NCI-H446 treated with DMSO at 0.1 percent for 48 hours (cell line): ENCODE data around the gene TBX4.
"Not testable (repeated sequence)": the region's sequence is repeated elsewhere in the genome, so short reads cannot be mapped to it uniquely, and the experiment has no call there.

Source experiments
- DNase-seq: peaks from one replicate; lab custom pipeline; 2025; lab: John Stamatoyannopoulos, UW

The TBX4 gene

DNA sequence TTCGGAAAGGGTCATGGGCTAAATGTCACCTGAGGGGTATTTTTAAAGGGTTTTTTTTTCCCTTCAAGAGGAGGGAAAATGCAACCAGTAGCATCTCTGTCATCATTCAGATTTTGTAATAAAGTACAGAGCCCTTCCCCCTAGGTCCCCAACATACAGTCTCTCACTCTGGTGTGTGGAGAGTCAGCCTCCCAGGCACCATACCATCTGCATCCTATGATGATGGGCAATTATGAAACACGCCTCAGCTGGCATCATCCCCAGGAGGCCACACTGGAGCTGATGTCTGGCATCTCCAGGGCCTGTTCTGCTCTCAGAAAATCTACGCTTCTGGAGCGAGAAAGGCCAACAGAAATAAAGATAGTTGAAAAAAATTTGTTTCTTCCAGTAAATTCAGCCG, 32.0 kb downstream of the TBX4 start:
- peak; percentile 78 for DNase-seq

DNA sequence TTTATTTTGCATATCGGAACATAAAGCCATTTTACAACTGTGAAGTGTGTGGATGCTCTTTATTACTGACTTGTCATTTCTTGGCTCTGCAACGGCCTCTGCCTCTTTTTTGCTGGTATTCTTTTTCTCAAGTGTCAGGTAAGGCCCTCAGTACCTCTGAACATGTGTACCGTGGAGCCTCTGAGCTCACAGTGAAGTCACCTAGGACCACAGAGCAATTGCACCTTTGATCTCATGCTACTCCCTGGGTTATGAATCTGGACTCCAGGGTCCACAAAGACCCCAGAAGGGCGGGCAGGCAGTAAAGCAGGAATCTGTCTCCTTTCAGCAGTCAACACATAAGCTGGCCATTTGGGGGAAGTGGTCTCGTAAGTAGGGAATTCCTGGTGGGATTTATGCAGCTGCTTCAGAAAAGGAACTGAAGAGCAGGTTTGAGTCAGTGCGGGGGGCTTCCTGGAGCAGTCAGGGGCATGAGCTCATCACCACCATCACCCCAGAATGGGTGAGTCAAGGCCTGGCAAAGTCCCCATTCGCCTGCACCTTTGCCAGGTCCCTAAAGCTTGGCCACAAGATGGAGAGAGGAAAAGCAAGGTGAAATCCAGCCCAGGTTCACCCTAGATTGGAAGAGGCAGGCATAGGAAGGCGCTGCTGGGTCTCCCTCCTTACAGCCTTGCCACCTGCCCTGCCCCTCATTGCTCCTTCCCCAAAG, 33.0 kb downstream of the TBX4 start:
- no peak for DNase-seq

DNA sequence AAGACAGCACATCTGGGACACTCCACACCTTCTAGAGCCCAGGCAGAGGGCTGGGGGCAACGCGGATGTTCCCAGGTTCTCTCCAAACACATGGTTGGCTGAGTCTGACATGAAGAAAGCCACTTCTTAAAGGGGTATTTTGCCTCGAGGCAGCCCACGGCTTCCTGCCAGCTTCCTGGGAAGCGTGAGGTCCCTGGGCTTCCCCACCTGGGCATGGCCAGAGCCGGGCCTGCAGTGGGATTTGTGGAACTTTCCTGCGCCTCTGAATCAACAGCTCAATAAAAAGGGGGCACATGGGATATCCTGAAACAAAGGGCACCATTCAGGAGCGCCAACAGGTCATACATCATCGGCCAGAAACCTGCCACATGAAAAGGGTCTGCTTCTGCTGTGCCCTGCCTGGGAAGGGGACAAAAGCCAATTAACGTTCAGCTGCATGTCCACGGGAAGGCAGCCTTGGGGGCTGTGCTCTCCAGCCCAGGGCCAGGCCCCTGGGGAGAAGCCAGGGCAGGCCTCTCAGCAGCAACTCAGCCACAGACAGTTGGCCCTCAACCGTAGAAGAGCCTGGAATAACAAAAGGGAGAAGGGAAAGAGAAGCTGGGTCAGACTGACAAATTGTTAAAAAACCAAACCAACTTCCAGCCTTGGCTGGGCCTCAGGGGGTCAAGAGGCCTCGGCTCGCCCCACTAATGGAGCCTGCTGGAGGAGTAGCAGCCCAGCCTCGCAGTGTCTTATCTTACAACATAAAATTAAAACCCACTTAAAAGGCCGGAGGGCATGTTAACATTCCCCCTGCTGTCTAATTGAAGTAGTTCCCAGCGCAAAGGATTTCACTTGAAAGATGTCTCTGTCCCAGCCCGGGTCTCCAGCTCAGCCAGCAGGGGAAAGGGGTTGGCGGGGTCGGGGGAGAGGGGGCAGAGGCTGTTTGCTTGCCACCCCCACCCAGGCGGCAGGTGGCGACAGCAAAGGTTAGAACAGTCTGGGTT, 34.2 kb downstream of the TBX4 start:
- DNase-seq = no peak

DNA sequence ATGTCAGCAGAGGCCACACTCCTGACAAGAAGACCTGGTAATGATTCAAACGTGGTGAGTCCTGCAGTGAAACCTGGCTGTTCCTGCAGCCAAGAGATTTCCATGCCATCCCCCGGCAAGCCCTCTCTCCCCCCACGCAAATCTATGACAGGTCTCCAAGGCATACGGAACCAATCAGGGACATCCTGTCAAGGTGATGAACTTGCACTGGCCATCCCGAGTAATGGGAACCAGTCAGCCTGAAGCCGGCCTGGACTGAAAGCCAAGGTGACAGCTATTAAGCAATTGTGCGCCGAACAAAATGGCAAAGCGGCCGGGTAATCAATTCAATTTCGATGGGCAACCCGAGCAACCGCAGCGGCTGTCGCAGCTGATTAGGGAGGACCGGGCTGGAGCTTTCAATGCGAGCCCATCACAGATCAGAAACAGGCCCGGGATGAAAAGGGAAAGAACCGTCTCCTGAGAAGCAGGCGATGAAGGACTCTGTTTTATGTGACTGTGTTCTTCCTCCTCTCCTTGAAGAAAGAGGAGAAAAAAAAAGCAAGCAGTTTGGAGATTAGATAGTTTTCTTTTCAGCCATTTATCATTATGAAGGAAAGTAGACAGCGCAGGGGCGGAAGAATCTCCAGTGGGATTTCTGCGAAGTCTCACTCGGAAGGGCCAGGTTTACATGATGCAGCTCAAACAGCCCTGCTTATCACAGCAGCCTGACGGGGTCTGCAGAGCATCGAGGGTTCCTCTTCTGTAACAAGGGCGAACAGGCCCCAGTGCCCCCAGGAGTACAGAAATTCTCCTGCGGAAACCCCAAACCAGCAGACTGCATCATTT, 35.2 kb downstream of the TBX4 start:
- DNase-seq = no peak

DNA sequence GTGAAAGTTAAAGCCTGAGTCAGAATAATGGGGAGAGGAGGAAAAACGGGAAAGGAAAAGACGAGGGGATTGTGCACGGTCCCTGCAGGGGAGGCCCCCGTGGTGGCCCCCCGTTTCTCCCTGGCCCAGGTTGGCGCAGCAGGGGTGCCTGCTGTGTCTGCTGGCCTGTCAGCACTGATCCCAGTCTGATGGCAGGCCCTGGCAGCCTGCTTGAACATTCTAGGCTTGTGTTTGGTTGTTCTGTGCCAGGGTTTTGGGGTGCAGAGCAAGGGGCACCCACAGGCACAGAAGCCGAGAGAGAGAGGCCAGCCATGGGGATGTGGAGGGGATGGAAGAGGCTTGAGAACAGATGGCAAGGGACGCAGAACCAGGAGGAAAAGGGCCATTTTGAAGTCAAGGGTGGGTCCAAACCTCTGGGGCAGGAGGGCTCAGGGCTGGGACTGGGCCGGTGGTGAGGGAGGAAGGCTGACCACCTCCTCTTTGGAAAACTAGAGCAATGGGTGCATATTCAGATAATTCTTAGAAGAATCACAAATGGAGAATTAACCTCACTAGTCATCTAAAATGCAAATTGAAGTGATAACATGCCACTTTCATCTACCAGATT, 35.9 kb downstream of the TBX4 start:
- DNase-seq = no peak

DNA sequence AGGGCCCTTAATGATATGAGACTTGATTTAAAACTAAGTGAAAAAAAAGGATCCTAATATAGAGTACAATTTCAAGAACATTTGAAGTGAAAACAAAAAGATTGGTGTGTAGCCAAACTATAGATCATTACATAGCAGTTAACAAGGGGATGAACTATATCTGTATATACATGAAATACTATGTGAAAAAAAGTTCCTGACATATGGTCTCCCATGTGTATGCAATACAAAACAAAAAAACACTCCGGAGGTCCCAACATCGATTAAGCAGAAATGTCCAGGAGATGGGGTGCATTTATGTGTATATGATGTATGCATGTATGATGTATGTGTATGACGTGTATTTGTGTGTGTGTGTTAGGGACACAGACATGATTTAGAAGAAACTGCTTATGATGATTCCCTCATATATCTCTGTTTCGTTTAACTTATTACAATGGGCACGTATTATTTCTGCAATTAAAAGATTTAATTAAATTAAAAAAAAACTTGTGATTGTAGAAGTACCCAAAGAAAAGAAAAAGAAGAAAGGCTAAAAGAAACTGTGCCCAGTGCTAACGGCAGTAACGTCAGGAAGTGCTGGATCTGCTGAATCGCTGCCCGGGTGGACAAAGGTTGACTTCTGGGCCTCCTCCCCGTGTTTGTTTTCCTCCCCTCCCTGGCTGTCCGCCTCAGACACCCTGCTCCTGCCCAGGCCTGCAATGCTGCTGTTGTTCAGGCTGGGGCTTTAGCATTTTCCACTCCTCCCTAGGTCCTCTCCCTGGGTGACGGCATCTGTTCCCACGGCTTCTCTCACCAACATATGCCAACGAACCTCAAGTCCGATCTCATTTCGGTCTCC, 36.9 kb downstream of the TBX4 start:
- peak; percentile 38 for DNase-seq

DNA sequence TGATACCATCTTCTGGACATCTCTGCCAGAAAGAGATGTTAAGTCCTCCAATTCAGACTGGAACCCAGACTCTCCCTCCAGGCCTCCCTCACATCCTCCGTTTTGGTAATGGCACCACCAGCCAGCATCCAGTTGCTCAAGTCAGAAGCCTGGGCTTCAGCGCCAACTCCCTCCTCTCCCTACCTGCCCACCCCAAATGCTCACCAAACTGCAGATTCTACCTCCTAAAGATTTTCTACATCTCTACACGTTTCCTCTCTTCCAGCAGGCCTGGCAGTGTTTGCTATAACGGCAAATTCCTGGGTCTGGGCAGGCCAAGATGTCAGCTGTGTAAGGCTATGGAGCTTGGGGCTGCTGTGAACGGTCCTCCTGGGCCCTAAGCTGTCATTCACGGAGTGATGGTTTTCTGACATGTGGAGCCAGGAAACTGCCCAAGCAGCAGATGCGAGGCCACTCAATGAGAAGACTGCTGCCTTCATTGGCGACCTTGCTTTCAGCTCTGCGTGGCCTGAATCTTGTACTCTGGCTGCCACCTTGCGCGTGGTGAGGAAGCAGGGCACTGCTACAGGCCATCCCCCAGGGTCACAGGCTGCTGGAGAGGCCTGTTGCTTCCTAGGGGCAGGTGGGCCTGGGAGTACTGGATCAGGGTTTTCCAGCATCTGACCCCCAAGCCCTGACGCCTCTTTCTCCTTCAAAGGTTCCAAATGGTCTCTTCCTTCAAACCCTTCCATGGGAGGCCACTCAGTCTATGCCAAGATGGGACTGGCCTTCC, 37.7 kb downstream of the TBX4 start:
- no peak for DNase-seq

DNA sequence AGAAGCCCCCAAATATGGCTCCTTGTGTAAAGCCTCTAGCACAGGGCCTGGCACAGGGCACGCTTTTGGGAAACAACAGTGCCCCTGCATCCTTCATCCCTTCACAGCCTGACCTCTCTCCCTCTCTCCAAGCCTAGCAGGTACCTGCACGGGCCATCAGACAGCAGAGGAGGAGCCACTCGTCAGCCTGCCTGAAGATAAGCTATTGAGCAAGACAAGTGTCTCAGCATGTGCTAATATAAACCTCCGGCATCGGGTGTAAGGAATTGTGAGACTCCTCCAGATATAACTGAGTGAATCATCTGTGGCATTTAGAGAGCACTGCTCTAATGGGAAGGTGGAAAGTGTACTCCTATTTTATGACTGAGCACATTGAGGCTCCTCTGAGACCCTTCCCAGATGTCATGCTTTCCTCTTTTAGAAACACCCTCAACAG, 38.3 kb downstream of the TBX4 start:
- DNase-seq = no peak

DNA sequence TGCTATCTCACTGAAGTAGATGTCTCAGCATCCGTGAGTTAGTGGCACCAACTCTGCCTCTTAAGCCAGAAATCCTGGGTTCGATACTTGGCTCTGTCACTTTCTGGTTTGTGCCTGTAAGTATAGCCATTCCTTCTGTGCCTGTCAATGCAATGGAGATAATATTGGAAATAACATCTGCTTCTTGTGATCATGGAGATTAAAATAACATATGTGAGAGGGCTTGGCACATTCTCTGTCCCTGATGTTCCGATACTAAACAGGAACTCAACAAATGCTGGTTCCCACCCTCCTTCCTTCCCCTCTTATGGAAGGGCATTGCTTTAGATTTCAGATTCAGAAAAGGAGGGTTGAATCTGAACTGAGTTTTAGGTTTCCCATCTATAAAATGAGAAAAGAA, 39.8 kb downstream of the TBX4 start:
- no peak for DNase-seq

DNA sequence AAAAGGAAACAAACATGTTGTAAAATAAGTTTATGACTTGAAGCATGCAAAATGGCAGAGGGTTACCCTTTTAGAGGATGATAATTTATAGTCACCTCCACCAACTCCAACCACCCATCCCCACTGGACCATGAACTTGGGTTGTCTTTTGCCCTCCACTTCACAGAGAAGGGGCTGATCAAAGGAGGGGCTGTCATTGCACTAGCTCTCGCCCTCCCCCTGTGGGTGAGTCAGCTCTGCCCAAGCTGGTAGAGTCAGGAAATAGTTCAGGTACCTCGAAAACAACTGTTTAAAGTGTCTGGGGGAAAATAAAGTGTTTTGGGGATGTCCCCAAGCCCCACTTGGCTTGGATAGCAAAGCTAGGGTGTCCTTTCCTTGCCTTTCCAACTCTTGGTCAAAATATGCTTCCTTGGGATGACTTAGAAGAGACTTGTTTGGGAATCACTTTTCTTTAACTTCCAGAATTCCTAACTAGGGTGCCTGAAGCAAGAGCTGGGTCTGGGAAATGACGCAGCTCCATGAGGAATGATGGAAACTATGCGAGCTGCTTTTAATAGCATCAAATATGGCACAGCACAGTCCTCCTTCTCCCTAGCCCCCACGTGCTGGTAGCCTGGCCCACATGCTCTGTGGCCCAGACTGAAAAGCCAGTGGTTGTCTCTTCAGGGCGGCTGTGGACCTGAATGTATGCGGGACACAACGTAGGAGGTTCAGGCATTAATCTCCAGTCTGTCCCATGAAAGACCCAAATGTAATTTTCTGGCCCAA, 40.7 kb downstream of the TBX4 start:
- no peak for DNase-seq

DNA sequence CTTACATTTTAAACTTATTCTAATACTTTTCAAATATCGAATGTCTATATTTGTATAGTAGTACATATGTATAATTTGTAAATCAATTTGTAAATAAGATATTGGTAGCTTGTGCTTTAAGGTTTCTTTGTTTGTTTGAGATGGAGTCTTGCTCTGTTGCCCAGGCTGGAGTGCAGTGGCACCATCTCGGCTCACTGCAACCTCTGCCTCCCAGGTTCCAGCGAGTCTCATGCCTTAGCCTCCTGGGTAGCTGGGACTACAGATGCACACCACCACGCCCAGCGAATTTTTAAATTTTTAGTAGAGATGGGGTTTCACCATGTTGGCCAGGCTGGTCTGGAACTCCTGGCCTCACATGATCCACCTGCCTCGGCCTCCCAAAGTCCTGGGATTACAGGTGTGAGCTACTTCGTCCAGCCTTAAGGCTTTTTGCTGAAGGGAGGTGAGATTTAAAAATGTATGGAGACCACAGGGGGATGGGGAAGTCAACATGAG, 41.7 kb downstream of the TBX4 start:
- DNase-seq = not testable (repeated sequence)

DNA sequence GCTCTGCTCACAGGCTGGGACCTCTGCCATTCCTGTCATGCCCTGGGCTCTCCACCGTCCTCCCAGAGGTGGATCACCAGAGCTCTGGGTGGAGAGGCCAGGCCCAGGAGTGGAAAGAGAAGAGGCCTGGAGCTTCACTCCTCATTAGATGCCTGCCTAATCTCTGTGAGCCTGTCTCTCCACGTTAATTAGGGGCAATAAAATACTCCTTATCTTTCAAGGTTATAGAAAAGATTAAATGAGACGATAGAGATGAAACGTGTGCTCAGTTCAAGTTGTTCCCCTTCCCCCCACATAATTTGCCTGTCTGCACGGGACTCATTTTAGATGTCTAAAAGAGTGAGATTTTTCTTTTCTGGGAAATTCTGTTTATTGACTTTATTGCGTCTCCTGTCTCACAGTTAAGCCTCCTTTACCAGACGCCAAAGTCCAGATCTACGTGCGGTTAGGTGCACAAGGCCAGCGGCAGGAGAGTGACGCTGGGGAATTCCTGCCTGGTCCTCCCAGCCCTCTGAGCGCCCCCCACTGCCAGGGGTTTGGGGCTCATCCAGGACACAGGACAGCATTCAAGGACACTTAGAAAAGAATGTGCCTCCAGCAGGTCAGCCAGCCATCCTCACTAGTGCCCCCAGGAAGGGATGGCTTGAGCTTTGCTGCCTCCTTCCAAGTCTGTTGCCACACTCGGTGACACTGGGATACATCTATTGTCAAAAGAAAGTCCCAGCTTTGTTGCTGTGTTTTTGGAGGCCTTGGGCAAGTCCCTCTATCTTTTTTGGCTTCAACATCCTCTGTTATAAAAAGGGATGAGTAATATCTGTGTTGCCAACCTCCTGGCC, 42.3 kb downstream of the TBX4 start:
- DNase-seq = no peak

DNA sequence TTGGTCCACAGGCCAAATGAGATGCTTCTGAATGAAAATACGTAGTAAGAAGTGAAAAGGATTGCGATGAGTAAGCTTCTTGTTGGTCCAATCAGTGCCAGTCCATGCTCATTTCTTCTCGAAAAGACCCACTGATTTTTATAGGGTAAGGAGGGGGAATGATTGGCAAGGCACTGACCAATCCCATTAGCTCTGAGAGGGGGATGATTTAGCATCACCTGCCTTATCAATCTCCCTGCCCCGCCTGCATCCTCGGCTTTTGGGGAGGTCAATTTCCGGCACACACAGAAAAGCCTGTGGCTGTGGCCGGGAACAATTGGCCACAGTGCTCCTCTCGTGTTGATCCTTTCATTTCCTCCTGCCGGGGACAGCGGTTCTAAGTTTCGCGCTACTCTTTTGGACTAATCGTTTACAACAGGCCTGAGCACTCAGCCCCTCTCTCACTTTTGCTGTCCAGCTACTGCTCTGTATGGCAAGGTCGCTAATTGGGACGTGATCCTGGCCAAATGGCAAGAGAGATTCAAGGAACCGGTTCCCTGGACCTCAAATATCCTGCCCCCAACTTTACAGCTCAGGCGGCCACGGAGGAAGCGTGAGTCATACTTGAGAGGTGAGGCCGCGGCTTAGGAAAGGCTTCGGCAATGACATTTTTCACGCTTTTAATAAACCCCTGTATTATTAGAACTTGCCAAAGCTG, 43.1 kb downstream of the TBX4 start:
- DNase-seq = peak; percentile 76

DNA sequence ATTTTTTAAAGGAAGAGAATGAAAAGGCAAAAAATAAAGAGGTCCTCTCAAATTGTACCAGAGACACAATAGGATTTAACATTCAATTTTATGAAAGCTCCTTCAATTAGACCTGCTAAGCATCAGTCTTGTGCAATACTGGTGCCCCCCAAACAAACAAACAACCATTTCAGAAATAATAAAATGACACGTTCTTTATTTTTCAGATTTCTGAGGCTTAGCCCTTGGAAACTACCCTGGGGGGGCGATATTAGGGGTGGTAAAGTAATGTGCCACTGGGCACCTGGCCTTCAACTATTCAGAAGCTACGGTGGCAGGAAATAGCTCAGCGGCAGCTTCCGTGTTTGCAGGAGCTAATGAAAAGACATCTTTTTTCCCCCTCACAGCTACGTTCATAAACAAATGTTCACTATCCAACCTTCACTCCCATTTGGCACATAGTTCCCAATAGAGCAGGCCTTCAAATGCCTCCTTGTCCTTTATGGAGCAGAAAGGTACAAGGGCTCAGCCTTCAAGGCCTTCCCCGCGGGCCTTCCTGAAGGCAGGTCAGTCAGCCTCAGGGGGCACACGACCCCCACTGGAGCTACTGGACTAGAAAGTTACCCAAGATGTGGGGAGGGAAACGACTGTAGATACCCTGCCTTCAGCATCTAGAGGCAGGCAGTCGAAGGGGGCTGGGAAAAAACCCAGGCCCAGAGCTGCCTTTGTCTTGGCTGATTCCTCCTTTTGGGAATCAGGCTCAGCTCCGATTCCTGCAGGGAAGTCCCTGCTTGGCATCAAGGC, 44.1 kb downstream of the TBX4 start:
- DNase-seq = no peak

DNA sequence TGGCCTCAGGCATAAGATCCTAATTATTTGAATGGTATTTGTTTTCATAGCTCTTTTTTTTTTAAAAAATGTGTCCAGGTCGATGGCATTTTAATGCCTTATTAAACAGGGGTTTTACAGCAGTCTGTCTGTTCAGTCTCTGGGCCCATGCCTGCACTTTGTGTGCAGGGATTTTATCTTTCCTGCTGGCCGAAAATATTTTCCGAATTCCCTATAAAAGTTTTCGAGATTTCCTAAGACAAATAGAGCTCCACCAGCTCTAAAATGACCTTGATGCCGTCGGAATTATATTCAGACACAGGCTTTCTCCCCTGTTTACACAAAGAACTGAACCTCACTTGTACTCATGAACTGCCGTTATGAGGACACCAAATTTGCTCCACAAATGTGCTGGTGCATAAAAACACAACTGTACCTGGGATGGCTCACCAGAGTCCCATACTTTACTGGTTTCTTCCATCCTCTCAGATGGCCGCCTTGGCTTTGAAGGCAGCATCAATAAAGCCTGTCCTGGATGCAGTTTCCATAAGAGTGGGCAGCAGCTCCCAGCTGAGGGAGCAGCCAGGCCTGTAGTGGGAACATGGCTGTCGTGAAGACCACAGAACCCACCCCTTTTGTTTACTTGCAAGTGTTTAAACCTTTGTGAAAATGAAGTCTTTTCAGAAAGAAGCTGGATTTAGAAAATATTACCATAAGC, 44.9 kb downstream of the TBX4 start:
- no peak for DNase-seq
